Gastrocnemius medialis (tissue), 4 donors: ENCODE measurements around the gene DPP9.

Source experiments
- CTCF ChIP-seq, 5 experiments: fragments of 450-650 bp in 3 of 5; fragments of 200-600 bp in 2 of 5; sonication (generic) in 2 of 5; IDR thresholded peaks in 4 of 5; conservative IDR thresholded peaks in 1 of 5; 1 replicate in 4 of 5; 2 replicates in 1 of 5; pipeline ENCODE4 v1.5.1; 2016 to 2019; ENCODE audit warnings: antibody characterized with exemption in 5 of 5, mild to moderate bottlenecking in 3 of 5, moderate library complexity in 3 of 5
- POLR2A ChIP-seq, 2 donors: fragments of 450-650 bp; IDR thresholded peaks; one replicate each; pipeline ENCODE4 v1.6.1; 2017; ENCODE audit warnings: antibody characterized with exemption in 2 of 2, mild to moderate bottlenecking in 2 of 2, moderate library complexity in 2 of 2

- TF ChIP-seq CTCF (IDR thresholded peaks at IDR 0.05 in 4 of 5, conservative IDR thresholded peaks at IDR 0.05 in 1 of 5) (peak in 4 of 5 experiments; percentile 8 to 54 (median 32)), POLR2A (IDR thresholded peaks at IDR 0.05) (no peak)
Observed at GRCh38 chr19:4660181-4660791, 63.4 kb downstream of the DPP9 start.
